ENCODE data around the gene CLCF1.
A peak's percentile ranks its signal among the peaks of the same experiment; 100 is the strongest.

Gene CLCF1

GRCh38 chr11:67382276-67383136 is 9.1 kb upstream of the CLCF1 start:
- no peaks in the 10 kb centered on the region for H3K36me3 ChIP-seq (ENCODE audit: control insufficient read depth, low read length)
- no peaks in the 10 kb centered on the region for H4K20me1 ChIP-seq (ENCODE audit: control insufficient read depth, insufficient read depth, low read depth, low read length)
- TF ChIP-seq CTCF (IDR thresholded peaks at IDR 0.05; ENCODE audit: low read depth, low read length, poor library complexity, severe bottlenecking), result peak; percentile 94
- TF ChIP-seq EZH2phosphoT487 (IDR thresholded peaks at IDR 0.05; ENCODE audit: borderline replicate concordance, low read length), result no peak
- H3F3A ChIP-seq (ENCODE audit: control insufficient read depth, insufficient read depth), result peaks cover 6% of the 10 kb centered on the region; the same call in 1 of the 2 replicates
- H3K79me2 ChIP-seq (ENCODE audit: control insufficient read depth, low read length), result no peaks in the 10 kb centered on the region
- H3K4me2 ChIP-seq (ENCODE audit: low read length), result peak overlapping the region; percentile 88
- H3K27ac ChIP-seq (ENCODE audit: low read depth, low read length), result peak overlapping the region; percentile 85; the same call in 1 of the 2 replicates
- peaks cover 54% of the 10 kb centered on the region for H3K4me1 ChIP-seq (ENCODE audit: control insufficient read depth, low read length)
- no peaks in the 10 kb centered on the region for H3K9me2 ChIP-seq (replicated peaks; ENCODE audit: control insufficient read depth, low read length)
- H3K9me3 ChIP-seq (ENCODE audit: control insufficient read depth, insufficient read depth, low read length), result no peaks in the 10 kb centered on the region
- 0 out of 2 replicates have a peak, but pooled peaks cover 3% of the 10 kb centered on the region for H3K27me3 ChIP-seq (ENCODE audit: control insufficient read depth, low read length)
- peak overlapping the region; percentile 67; the same call in 1 of the 2 replicates for H3K4me3 ChIP-seq (ENCODE audit: low read length)

DNA sequence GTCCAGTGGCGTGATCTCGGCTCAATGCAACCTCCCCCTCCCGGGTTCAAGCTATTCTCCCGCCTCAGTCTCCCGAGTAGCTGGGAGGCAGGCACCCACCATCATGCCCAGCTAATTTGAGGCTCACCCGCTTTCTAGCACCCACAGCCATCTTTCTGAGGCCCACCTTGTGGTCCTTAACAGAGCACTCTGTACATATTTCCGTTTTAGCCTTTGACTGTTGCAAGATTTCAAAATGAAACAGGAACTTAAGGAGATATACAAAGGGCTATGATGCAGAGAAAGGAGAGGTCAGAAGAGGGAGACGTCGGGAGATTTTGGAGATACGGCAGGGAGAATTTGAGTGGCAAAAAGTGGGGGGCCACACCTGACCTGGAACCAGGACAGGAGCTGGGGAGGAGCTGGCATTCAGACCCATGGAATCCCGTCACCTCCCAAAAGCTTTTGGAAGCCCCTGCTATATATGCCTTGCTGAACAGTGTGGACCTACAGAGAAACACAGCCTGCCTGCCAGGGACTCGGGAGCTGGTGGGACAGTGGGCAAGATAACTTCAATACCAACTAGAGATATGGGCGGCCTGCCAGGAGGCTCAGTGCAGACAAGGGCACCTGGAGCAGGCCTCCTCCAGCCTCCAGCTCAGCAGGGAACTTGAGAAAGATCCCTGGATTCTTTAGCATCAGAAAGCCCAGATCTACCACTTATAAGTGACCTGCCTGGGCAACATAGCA is 8.0 kb upstream of the CLCF1 start:
- Histone ChIP-seq H3K27me3 (ENCODE audit: control insufficient read depth, low read length) (0 out of 2 replicates have a peak, but pooled peaks cover 3% of the 10 kb centered on the region), H3K27ac (ENCODE audit: low read depth, low read length) (peak overlapping the region; percentile 85), H3K9me2 (replicated peaks; ENCODE audit: control insufficient read depth, low read length) (no peaks in the 10 kb centered on the region), H3K4me2 (ENCODE audit: low read length) (peak overlapping the region; percentile 88), H3F3A (ENCODE audit: control insufficient read depth, insufficient read depth) (peaks cover 6% of the 10 kb centered on the region; the same call in 1 of the 2 replicates), H4K20me1 (ENCODE audit: control insufficient read depth, insufficient read depth, low read depth, low read length) (no peaks in the 10 kb centered on the region), H3K4me3 (ENCODE audit: low read length) (peak overlapping the region; percentile 67), H3K36me3 (ENCODE audit: control insufficient read depth, low read length) (no peaks in the 10 kb centered on the region), H3K4me1 (ENCODE audit: control insufficient read depth, low read length) (peaks cover 52% of the 10 kb centered on the region), H3K79me2 (ENCODE audit: control insufficient read depth, low read length) (no peaks in the 10 kb centered on the region), H3K9me3 (ENCODE audit: control insufficient read depth, insufficient read depth, low read length) (no peaks in the 10 kb centered on the region)
- no peak for TF ChIP-seq EZH2phosphoT487 (IDR thresholded peaks at IDR 0.05; ENCODE audit: borderline replicate concordance, low read length)
- TF ChIP-seq CTCF (IDR thresholded peaks at IDR 0.05; ENCODE audit: low read depth, low read length, poor library complexity, severe bottlenecking), result peak; percentile 44

GRCh38 chr11:67379061-67380058 is 6.0 kb upstream of the CLCF1 start:
- no peak overlapping the region for H3K27ac ChIP-seq (ENCODE audit: low read depth, low read length)
- TF ChIP-seq CTCF (IDR thresholded peaks at IDR 0.05; ENCODE audit: low read depth, low read length, poor library complexity, severe bottlenecking) (no peak), EZH2phosphoT487 (IDR thresholded peaks at IDR 0.05; ENCODE audit: borderline replicate concordance, low read length) (no peak)
- H4K20me1 ChIP-seq (ENCODE audit: control insufficient read depth, insufficient read depth, low read depth, low read length), result no peaks in the 10 kb centered on the region
- no peaks in the 10 kb centered on the region for H3K9me2 ChIP-seq (replicated peaks; ENCODE audit: control insufficient read depth, low read length)
- no peaks in the 10 kb centered on the region for H3K9me3 ChIP-seq (ENCODE audit: control insufficient read depth, insufficient read depth, low read length)
- no peak overlapping the region for H3K4me2 ChIP-seq (ENCODE audit: low read length)
- H3K4me1 ChIP-seq (ENCODE audit: control insufficient read depth, low read length), result peaks cover 73% of the 10 kb centered on the region
- peaks cover 6% of the 10 kb centered on the region; the same call in 1 of the 2 replicates for H3F3A ChIP-seq (ENCODE audit: control insufficient read depth, insufficient read depth)
- H3K27me3 ChIP-seq (ENCODE audit: control insufficient read depth, low read length), result no peaks in the 10 kb centered on the region
- H3K4me3 ChIP-seq (ENCODE audit: low read length), result no peak overlapping the region
- no peaks in the 10 kb centered on the region for H3K36me3 ChIP-seq (ENCODE audit: control insufficient read depth, low read length)
- H3K79me2 ChIP-seq (ENCODE audit: control insufficient read depth, low read length), result peaks cover under 1% of the 10 kb centered on the region; the same call in 1 of the 2 replicates
